Measurements from ENCODE around the gene SLC44A1. TPM values are rescaled to one million over a fixed set of nuclear protein-coding genes. Genes with fewer than 3 reads are reported as not detected.

SLC44A1 gene
- total RNA-seq, 1 experiment from 2014 or later = 3.7 TPM

DNA sequence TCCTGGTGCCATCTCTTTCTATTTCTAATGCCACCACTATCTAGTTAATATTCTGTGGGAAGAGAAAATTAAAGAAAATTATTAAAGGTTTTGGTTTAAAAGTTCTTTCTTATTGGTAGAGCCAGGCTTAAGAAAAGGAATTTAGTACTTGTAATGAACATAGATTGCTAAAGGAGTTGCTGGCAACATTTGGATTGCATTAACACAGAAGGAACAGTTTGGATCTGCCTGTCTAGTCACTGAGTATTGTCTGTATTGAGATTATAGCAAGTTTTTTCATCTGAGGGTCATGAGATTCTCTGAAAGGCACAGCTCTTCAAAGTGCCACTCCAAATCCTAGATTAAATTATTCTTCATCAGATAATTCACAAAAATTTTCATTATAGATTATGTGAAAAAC lies 235.4 kb downstream of the SLC44A1 start:
- Histone ChIP-seq H2AFZ (ENCODE audit: low read length) (no peak overlapping the region), H3K4me2 (ENCODE audit: low read depth, low read length, poor library complexity, severe bottlenecking) (no peak overlapping the region), H4K20me1 (ENCODE audit: insufficient read depth, low read depth, low read length) (no peaks in the 10 kb centered on the region), H3K27me3 (ENCODE audit: low read length) (0 out of 2 replicates have a peak, but pooled peaks cover 2% of the 10 kb centered on the region), H3K4me1 (ENCODE audit: low read length) (no peaks in the 10 kb centered on the region), H3K79me2 (ENCODE audit: low read length) (no peaks in the 10 kb centered on the region), H3K9me2 (replicated peaks; ENCODE audit: insufficient read depth, low read length) (no peaks in the 10 kb centered on the region), H3K36me3 (ENCODE audit: insufficient read depth, low read length) (no peaks in the 10 kb centered on the region), H3K9ac (ENCODE audit: low read length) (no peak overlapping the region), H3K27ac (ENCODE audit: low read length) (no peak overlapping the region), H3K4me3 (ENCODE audit: low read length) (no peak overlapping the region), H3K9me3 (ENCODE audit: low read length) (no peaks in the 10 kb centered on the region)
- no peak for DNase-seq

GRCh38 chr9:105483618-105484017 lies 239.2 kb downstream of the SLC44A1 start:
- Histone ChIP-seq H3K79me2 (ENCODE audit: low read length) (no peaks in the 10 kb centered on the region), H3K36me3 (ENCODE audit: insufficient read depth, low read length) (no peaks in the 10 kb centered on the region), H2AFZ (ENCODE audit: low read length) (no peak overlapping the region), H3K4me1 (ENCODE audit: low read length) (no peaks in the 10 kb centered on the region), H3K4me3 (ENCODE audit: low read length) (no peak overlapping the region), H3K4me2 (ENCODE audit: low read depth, low read length, poor library complexity, severe bottlenecking) (no peak overlapping the region), H3K9me3 (ENCODE audit: low read length) (no peaks in the 10 kb centered on the region), H4K20me1 (ENCODE audit: insufficient read depth, low read depth, low read length) (no peaks in the 10 kb centered on the region), H3K27ac (ENCODE audit: low read length) (no peak overlapping the region), H3K27me3 (ENCODE audit: low read length) (0 out of 2 replicates have a peak, but pooled peaks cover 2% of the 10 kb centered on the region), H3K9me2 (replicated peaks; ENCODE audit: insufficient read depth, low read length) (no peaks in the 10 kb centered on the region), H3K9ac (ENCODE audit: low read length) (no peak overlapping the region)
- DNase-seq = no peak

DNA sequence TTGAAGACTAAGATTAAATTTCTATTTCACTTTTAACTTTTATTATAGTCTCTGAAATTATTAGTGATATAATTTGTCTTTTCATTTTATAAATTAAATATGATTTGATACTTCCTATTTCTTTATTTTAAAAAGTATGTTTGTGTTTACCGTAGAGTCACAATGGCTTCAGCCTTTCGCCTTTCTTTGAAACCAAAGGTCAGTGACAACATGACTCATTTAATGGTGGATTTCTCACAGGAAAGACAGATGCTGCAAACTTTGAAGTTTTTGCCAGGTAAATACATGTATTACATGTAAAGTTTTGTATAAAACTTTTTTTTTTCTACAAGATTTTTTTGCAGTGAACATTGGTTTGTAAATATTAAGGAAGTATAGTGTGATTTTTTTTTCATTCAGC lies 239.8 kb downstream of the SLC44A1 start:
- Histone ChIP-seq H3K9me3 (ENCODE audit: low read length) (no peaks in the 10 kb centered on the region), H3K4me2 (ENCODE audit: low read depth, low read length, poor library complexity, severe bottlenecking) (no peak overlapping the region), H3K9me2 (replicated peaks; ENCODE audit: insufficient read depth, low read length) (no peaks in the 10 kb centered on the region), H3K36me3 (ENCODE audit: insufficient read depth, low read length) (no peaks in the 10 kb centered on the region), H4K20me1 (ENCODE audit: insufficient read depth, low read depth, low read length) (no peaks in the 10 kb centered on the region), H3K27me3 (ENCODE audit: low read length) (no peaks in the 10 kb centered on the region), H3K4me1 (ENCODE audit: low read length) (no peaks in the 10 kb centered on the region), H2AFZ (ENCODE audit: low read length) (no peak overlapping the region), H3K4me3 (ENCODE audit: low read length) (no peak overlapping the region), H3K9ac (ENCODE audit: low read length) (no peak overlapping the region), H3K79me2 (ENCODE audit: low read length) (no peaks in the 10 kb centered on the region), H3K27ac (ENCODE audit: low read length) (no peak overlapping the region)
- no peak for DNase-seq

DNA sequence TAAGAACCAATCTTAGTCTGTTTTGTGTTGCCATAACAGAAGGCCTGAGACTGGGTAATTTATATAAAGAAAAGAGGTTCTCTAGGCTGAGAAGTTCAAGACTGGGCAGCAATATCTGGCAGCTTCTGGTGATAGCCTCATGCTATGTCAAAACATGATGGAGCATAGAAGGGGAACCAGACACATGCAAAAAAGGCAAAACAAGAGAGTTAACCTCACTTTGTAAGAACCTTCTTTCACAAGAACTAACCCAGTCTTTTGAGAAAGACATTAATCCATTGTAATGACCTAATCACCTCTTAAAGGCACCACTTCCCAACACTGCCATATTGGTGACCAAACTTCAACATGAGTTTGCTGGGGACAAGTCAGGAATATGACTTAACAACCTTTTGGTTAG lies 240.7 kb downstream of the SLC44A1 start:
- H2AFZ ChIP-seq (ENCODE audit: low read length) = no peak overlapping the region
- no peaks in the 10 kb centered on the region for H3K4me1 ChIP-seq (ENCODE audit: low read length)
- H3K4me3 ChIP-seq (ENCODE audit: low read length) = no peak overlapping the region
- DNase-seq = no peak
- no peak overlapping the region for H3K27ac ChIP-seq (ENCODE audit: low read length)
- no peaks in the 10 kb centered on the region for H3K27me3 ChIP-seq (ENCODE audit: low read length)
- no peaks in the 10 kb centered on the region for H3K36me3 ChIP-seq (ENCODE audit: insufficient read depth, low read length)
- no peaks in the 10 kb centered on the region for H3K79me2 ChIP-seq (ENCODE audit: low read length)
- no peaks in the 10 kb centered on the region for H4K20me1 ChIP-seq (ENCODE audit: insufficient read depth, low read depth, low read length)
- H3K9me2 ChIP-seq (replicated peaks; ENCODE audit: insufficient read depth, low read length) = no peaks in the 10 kb centered on the region
- no peak overlapping the region for H3K4me2 ChIP-seq (ENCODE audit: low read depth, low read length, poor library complexity, severe bottlenecking)
- H3K9ac ChIP-seq (ENCODE audit: low read length) = no peak overlapping the region
- H3K9me3 ChIP-seq (ENCODE audit: low read length) = no peaks in the 10 kb centered on the region

Other genes starting within 250 kb of the SLC44A1 start
- 1.1 and 1.6 TPM in 2 replicates for gene FSD1L, start 203.4 kb downstream of the SLC44A1 start, total RNA-seq (2014; rRNA removed; shearing (Covaris generic); ENCODE audit: low replicate concordance)